H1 (cell line): ENCODE measurements around the gene PLXNB2. TPM values are rescaled to one million over a fixed set of nuclear protein-coding genes. Genes with fewer than 3 reads are reported as not detected.

Experiments
- CTCF ChIA-PET: fragments of 300-600 bp; sonication (Branson Sonifier 250); formaldehyde crosslinking; loops from one replicate; lab custom pipeline; 2021; ENCODE audit not compliant: partially characterized antibody; lab: Charles Lee
- POLR2A ChIA-PET: fragments of 300-600 bp; sonication (Branson Sonifier 250); formaldehyde crosslinking; loops from one replicate; lab custom pipeline; 2021; ENCODE audit warnings: inconsistent platforms; ENCODE audit not compliant: partially characterized antibody; lab: Charles Lee
- DNase-seq, 2 experiments: peaks; one replicate each; pipeline versions ENCODE4 v3.0.0 to v3.0.0-alpha.2; 2010 to 2022; ENCODE audit warnings: low spot score in 2 of 2, low read depth in 1 of 2, mixed read lengths in 1 of 2
- FAIRE-seq: peaks from 2 replicates; lab custom pipeline; 2011; peaks lifted over from hg19 to GRCh38; lab: Jason Lieb, UNC
- H2AFZ ChIP-seq: 2 replicates; pipeline ENCODE4 v1.8.1; 2012; ENCODE audit warnings: low read length, inconsistent platforms
- H2AK5ac ChIP-seq: 2 replicates; pipeline ENCODE4 v1.6.1; 2013; ENCODE audit warnings: low read depth, low read length
- H2BK120ac ChIP-seq: replicated peaks from 2 replicates; pipeline ENCODE3; 2013; ENCODE audit warnings: low read depth, low read length, inconsistent platforms
- H2BK12ac ChIP-seq: 2 replicates; pipeline ENCODE4 v1.6.1; 2013; ENCODE audit warnings: low read depth, low read length
- H2BK15ac ChIP-seq: 2 replicates; pipeline ENCODE4 v1.6.1; 2013; ENCODE audit warnings: low read length
- H2BK20ac ChIP-seq: 2 replicates; pipeline ENCODE4 v1.6.1; 2013; ENCODE audit warnings: low read length
- H2BK5ac ChIP-seq: 2 replicates; pipeline ENCODE4 v1.6.1; 2013; ENCODE audit warnings: low read depth, low read length
- H3K14ac ChIP-seq: 2 replicates; pipeline ENCODE4 v1.6.1; 2013; ENCODE audit warnings: inconsistent platforms; ENCODE audit not compliant: insufficient read length
- H3K18ac ChIP-seq: 2 replicates; pipeline ENCODE4 v1.6.1; 2013; ENCODE audit warnings: low read length; ENCODE audit errors: extremely low read depth
- H3K23ac ChIP-seq: 2 replicates; pipeline ENCODE4 v1.6.1; 2013; ENCODE audit warnings: inconsistent platforms; ENCODE audit not compliant: insufficient read length
- H3K23me2 ChIP-seq: 2 replicates; pipeline ENCODE4 v1.6.1; 2013; ENCODE audit warnings: low read depth, low read length
- H3K27ac ChIP-seq: 2 replicates; pipeline ENCODE4 v1.6.1; 2011; ENCODE audit warnings: low read depth, low read length, inconsistent platforms
- H3K27me3 ChIP-seq, 4 experiments: replicated peaks in 1 of 4; 1 replicate in 1 of 4; 2 replicates in 3 of 4; pipeline versions ENCODE4 v1.6.1 to v1.8.1; 2011 to 2013; ENCODE audit warnings: low read length in 3 of 4, mild to moderate bottlenecking in 3 of 4, inconsistent platforms in 2 of 4, mixed read lengths in 2 of 4, moderate library complexity in 1 of 4; ENCODE audit not compliant: control insufficient read depth in 3 of 4, insufficient read depth in 3 of 4; ENCODE audit errors: extremely low read depth in 1 of 4
- H3K36me3 ChIP-seq, 4 experiments: 2 replicates each; pipeline versions ENCODE4 v1.6.1 to v1.8.1; 2011 to 2013; ENCODE audit warnings: mild to moderate bottlenecking in 4 of 4, low read length in 3 of 4, moderate library complexity in 2 of 4, control low read depth in 1 of 4, inconsistent platforms in 1 of 4; ENCODE audit not compliant: insufficient read depth in 4 of 4, control insufficient read depth in 2 of 4
- H3K4ac ChIP-seq: replicated peaks from 2 replicates; pipeline ENCODE3; 2013; ENCODE audit warnings: low read length, low read depth, mixed read lengths, inconsistent platforms; ENCODE audit not compliant: insufficient read length
- H3K4me1 ChIP-seq, 4 experiments: replicated peaks in 1 of 4; 1 replicate in 1 of 4; 2 replicates in 3 of 4; pipeline versions ENCODE4 v1.6.1 to v1.8.1; 2011 to 2013; ENCODE audit warnings: low read length in 3 of 4, inconsistent platforms in 2 of 4, mixed read lengths in 1 of 4; ENCODE audit not compliant: insufficient read depth in 4 of 4, control insufficient read depth in 3 of 4
- H3K4me2 ChIP-seq, 2 experiments: 2 replicates each; pipeline versions ENCODE4 v1.6.1 to v1.8.1; 2011 to 2013; ENCODE audit warnings: low read depth in 2 of 2, low read length in 2 of 2, control low read depth in 1 of 2, inconsistent platforms in 1 of 2, mild to moderate bottlenecking in 1 of 2; ENCODE audit not compliant: insufficient read depth in 1 of 2
- H3K4me3 ChIP-seq, 4 experiments: fragments of 200-600, 300-600 bp in 1 of 4; sonication (generic), shearing (Covaris generic), sonication (Bioruptor Twin) in 1 of 4; 2 replicates each; pipeline versions ENCODE4 v1.5.1 to v1.8.1; 2011 to 2016; ENCODE audit warnings: low read length in 4 of 4, low read depth in 3 of 4, control low read depth in 2 of 4, inconsistent platforms in 2 of 4, mild to moderate bottlenecking in 2 of 4, mixed read lengths in 1 of 4, moderate library complexity in 1 of 4; ENCODE audit not compliant: insufficient read depth in 2 of 4; ENCODE audit errors: extremely low read depth in 1 of 4
- H3K56ac ChIP-seq: replicated peaks from 2 replicates; pipeline ENCODE3; 2013; ENCODE audit warnings: low read depth, mild to moderate bottlenecking, mixed read lengths, low read length, inconsistent platforms; ENCODE audit not compliant: insufficient read length
- H3K79me1 ChIP-seq: 2 replicates; pipeline ENCODE4 v1.6.1; 2013; ENCODE audit warnings: low read depth, low read length, control low read depth
- H3K79me2 ChIP-seq, 2 experiments: 2 replicates each; pipeline versions ENCODE4 v1.6.1 to v1.8.1; 2012 to 2013; ENCODE audit warnings: low read length in 2 of 2, mild to moderate bottlenecking in 2 of 2, inconsistent platforms in 1 of 2; ENCODE audit not compliant: insufficient read depth in 2 of 2, control insufficient read depth in 1 of 2
- H3K9ac ChIP-seq, 4 experiments: replicated peaks in 1 of 4; 1 replicate in 1 of 4; 2 replicates in 3 of 4; pipeline versions ENCODE4 v1.6.1 to v1.8.1; 2011 to 2013; ENCODE audit warnings: low read depth in 3 of 4, low read length in 3 of 4, control low read depth in 2 of 4, mild to moderate bottlenecking in 2 of 4, moderate library complexity in 2 of 4, inconsistent platforms in 1 of 4; ENCODE audit errors: extremely low read depth in 1 of 4
- H3K9me3 ChIP-seq, 2 experiments: 2 replicates each; pipeline versions ENCODE4 v1.6.1 to v1.8.1; 2012 to 2013; ENCODE audit warnings: mild to moderate bottlenecking in 2 of 2, moderate library complexity in 2 of 2, control low read depth in 1 of 2, inconsistent platforms in 1 of 2, low read depth in 1 of 2, low read length in 1 of 2, mixed read lengths in 1 of 2; ENCODE audit not compliant: insufficient read depth in 2 of 2
- H4K20me1 ChIP-seq, 2 experiments: replicated peaks in 1 of 2; 2 replicates each; pipeline versions ENCODE3 to v1.8.1; 2011 to 2013; ENCODE audit warnings: inconsistent platforms in 2 of 2, low read length in 2 of 2, mild to moderate bottlenecking in 1 of 2; ENCODE audit not compliant: insufficient read depth in 2 of 2, control insufficient read depth in 1 of 2
- H4K5ac ChIP-seq: 2 replicates; pipeline ENCODE4 v1.6.1; 2013; ENCODE audit warnings: low read length, low read depth, mixed read lengths, inconsistent platforms; ENCODE audit not compliant: insufficient read length
- H4K8ac ChIP-seq: 2 replicates; pipeline ENCODE4 v1.8.0; 2013; ENCODE audit warnings: mild to moderate bottlenecking, moderate library complexity, low read length, inconsistent platforms; ENCODE audit not compliant: insufficient read depth; ENCODE audit errors: extremely low read depth
- H4K91ac ChIP-seq: replicated peaks from 2 replicates; pipeline ENCODE3; 2013; ENCODE audit warnings: low read length, mixed read lengths, inconsistent platforms; ENCODE audit not compliant: insufficient read length
- ATF2 ChIP-seq: IDR thresholded peaks from 2 replicates; pipeline ENCODE4 v1.6.1; 2012; ENCODE audit warnings: low read length, inconsistent platforms
- CEBPB ChIP-seq: IDR thresholded peaks from 2 replicates; pipeline ENCODE4 v1.6.1; 2012; ENCODE audit warnings: low read depth, low read length
- CTCF ChIP-seq, 3 experiments: IDR thresholded peaks; 1 replicate in 2 of 3; 2 replicates in 1 of 3; pipeline versions ENCODE4 v1.5.1 to v1.6.1; 2011; ENCODE audit warnings: low read length in 3 of 3, mild to moderate bottlenecking in 3 of 3, inconsistent platforms in 2 of 3, low read depth in 1 of 3, moderate library complexity in 1 of 3; ENCODE audit not compliant: insufficient read depth in 1 of 3; ENCODE audit errors: control extremely low read depth in 1 of 3
- HDAC6 ChIP-seq: IDR thresholded peaks from one replicate; pipeline ENCODE4 v1.7.1; 2012; ENCODE audit warnings: low read depth, mild to moderate bottlenecking, inconsistent platforms, low read length, moderate library complexity
- JUN ChIP-seq: IDR thresholded peaks from 2 replicates; pipeline ENCODE4 v1.6.1; 2011; ENCODE audit warnings: low read depth, mild to moderate bottlenecking, improper control_type of control experiment, low read length
- KDM1A ChIP-seq: fragments of 200-600, 300-600 bp; sonication (generic); IDR thresholded peaks from 2 replicates; pipeline ENCODE4 v1.7.1; 2016; ENCODE audit warnings: mild to moderate bottlenecking, low read length, borderline replicate concordance
- NRF1 ChIP-seq: IDR thresholded peaks from 2 replicates; pipeline ENCODE4 v1.6.1; 2011; ENCODE audit warnings: mild to moderate bottlenecking, low read depth, low read length, improper control_type of control experiment
- SP2 ChIP-seq: IDR thresholded peaks from 2 replicates; pipeline ENCODE4 v1.6.1; 2012; ENCODE audit warnings: mild to moderate bottlenecking, low read length, inconsistent platforms
- SUZ12 ChIP-seq: fragments of 200-600 bp; sonication (generic); IDR thresholded peaks from 2 replicates; pipeline ENCODE4 v1.6.1; 2012; ENCODE audit warnings: mild to moderate bottlenecking, inconsistent platforms, low read length, moderate library complexity, mixed read lengths
- TBP ChIP-seq: IDR thresholded peaks from 2 replicates; pipeline ENCODE4 v1.6.1; 2011; ENCODE audit warnings: low read depth, low read length, improper control_type of control experiment
- WGBS, 2 experiments: shearing (Covaris generic) in 1 of 2; methylation state at CpG; one replicate each; pipeline versions ENCODE4 v1.1.6 to v1.1.7; 2013 to 2015; ENCODE audit warnings: low lambda C conversion rate in 2 of 2, mixed read lengths in 2 of 2, inconsistent platforms in 1 of 2, low coverage in 1 of 2, missing lambda C conversion rate in 1 of 2; ENCODE audit not compliant: insufficient replicate concordance in 2 of 2, insufficient coverage in 1 of 2, insufficient read length in 1 of 2; ENCODE audit errors: extremely low coverage in 1 of 2, missing lambda C conversion rate in 1 of 2; 5-methylcytosine and 5-hydroxymethylcytosine counted together
- polyA plus RNA-seq, 7 experiments: library from polyadenylated mRNA; depleted of rRNA in 3 of 7; stranded (reverse) in 5 of 7; unstranded in 2 of 7; fragments of >200 nt in 5 of 7; fragments of 200-250 nt in 2 of 7; gene quantifications; 1 replicate in 5 of 7; 2 replicates in 1 of 7; 4 replicates in 1 of 7; pipeline versions ENCODE4 v1.2.1 to v1.2.3, GENCODE V29; 2011 to 2013; ENCODE audit warnings: missing spikeins in 2 of 7, mixed read lengths in 2 of 7
- total RNA-seq: library from RNA; stranded (reverse); fragmentation: NEBNext Ultra II Directional; extraction: Animal tissue kit (Norgen Biotek cat#: 25700); gene quantifications from 2 replicates; pipeline ENCODE4 v1.2.1, GENCODE V29; 2021

The PLXNB2 gene
- total and polyA plus RNA-seq, 2 of the 8 experiments (the other 6 are each of a cell fraction or from before 2014, with no cell fraction given) = 58.3 to 92.8 TPM

DNA sequence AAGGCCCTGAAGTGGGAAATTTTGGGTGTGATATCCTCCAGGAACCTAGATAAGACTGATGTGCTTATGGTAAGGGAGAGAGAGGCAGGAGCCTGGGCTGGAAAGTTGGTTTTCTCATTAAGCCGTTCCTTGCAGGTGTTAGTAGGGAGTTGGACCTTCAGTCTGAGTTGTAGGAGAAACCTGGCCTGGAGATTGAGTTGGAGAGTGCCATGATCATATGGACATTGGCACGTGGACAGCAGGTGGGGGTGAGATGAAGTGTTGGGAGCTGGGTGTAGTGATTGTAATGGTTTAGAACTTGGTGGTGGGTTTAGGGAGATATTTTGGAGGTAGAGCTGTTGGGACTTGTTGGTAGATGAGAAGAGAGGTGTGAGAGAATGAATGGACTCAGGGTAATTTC is 40.6 kb upstream of the PLXNB2 start:
- FAIRE-seq = no peak
- CTCF ChIA-PET = no interaction called here
- TF ChIP-seq CTCF (IDR thresholded peaks at IDR 0.05; ENCODE audit: control extremely low read depth in 1 of 3, insufficient read depth in 1 of 3, low read depth in 1 of 3, low read length in 3 of 3) = no peak
- TF ChIP-seq HDAC6 = no peak
- TF ChIP-seq CEBPB = no peak
- TF ChIP-seq TBP = no peak
- TF ChIP-seq NRF1 = no peak
- no peak for TF ChIP-seq ATF2
- no peak for TF ChIP-seq SP2
- TF ChIP-seq KDM1A = no peak
- no peak for TF ChIP-seq JUN
- TF ChIP-seq SUZ12 = no peak

More for the DNA sequence above, 40.6 kb upstream of the PLXNB2 start:
- no peak overlapping the region for H3K18ac ChIP-seq
- no peak for DNase-seq
- no peak overlapping the region for H3K4me2 ChIP-seq
- H3K9ac ChIP-seq = no peak overlapping the region
- no peak overlapping the region for H3K27ac ChIP-seq
- no peak overlapping the region for H4K91ac ChIP-seq
- H4K8ac ChIP-seq = no peak overlapping the region
- no peak overlapping the region for H2BK120ac ChIP-seq
- no peaks in the 10 kb centered on the region for H3K27me3 ChIP-seq
- H3K9me3 ChIP-seq = no peaks in the 10 kb centered on the region
- no peak overlapping the region for H3K14ac ChIP-seq
- POLR2A ChIA-PET = interaction anchor here (1.0 kb wide), 1 partner anchor 14 kb away, joined by 3 read pairs; no protein-coding TSS in a partner anchor
- no peak overlapping the region for H3K4me3 ChIP-seq
- H2BK5ac ChIP-seq = no peak overlapping the region
- peaks cover 10% of the 10 kb centered on the region for H3K79me1 ChIP-seq
- no peak overlapping the region for H3K23ac ChIP-seq
- H3K79me2 ChIP-seq = peaks cover 0 to 17% of the 10 kb centered on the region in 2 experiments; a peak in 2 of 4 replicates
- H3K23me2 ChIP-seq = no peaks in the 10 kb centered on the region
- no peak overlapping the region for H2BK12ac ChIP-seq
- H3K4me1 ChIP-seq = no peaks in the 10 kb centered on the region
- no peak overlapping the region for H3K4ac ChIP-seq
- H4K5ac ChIP-seq = no peak overlapping the region
- no peak overlapping the region for H3K56ac ChIP-seq
- 85% methylated on average over 2 of the region's 2 CpGs; no CpG with 5 or more reads in 1 of the 2 experiments for WGBS, 2 experiments
- no peak overlapping the region for H2AFZ ChIP-seq
- H3K36me3 ChIP-seq = no peaks in the 10 kb centered on the region
- no peak overlapping the region for H2AK5ac ChIP-seq
- H2BK15ac ChIP-seq = no peak overlapping the region
- H2BK20ac ChIP-seq = no peak overlapping the region
- H4K20me1 ChIP-seq = peaks cover 9 to 14% of the 10 kb centered on the region in 2 experiments
